Fibroblast of the conjunctiva (primary cell): Measurements from ENCODE around the gene FBXO45.
"Not testable (repeated sequence)": the region's sequence is repeated elsewhere in the genome, so short reads cannot be mapped to it uniquely, and the experiment has no call there.

Source experiments
- DNase-seq: peaks from one replicate; pipeline ENCODE4 v3.0.0-alpha.2; 2010; ENCODE audit warnings: low read depth

The FBXO45 gene

DNA sequence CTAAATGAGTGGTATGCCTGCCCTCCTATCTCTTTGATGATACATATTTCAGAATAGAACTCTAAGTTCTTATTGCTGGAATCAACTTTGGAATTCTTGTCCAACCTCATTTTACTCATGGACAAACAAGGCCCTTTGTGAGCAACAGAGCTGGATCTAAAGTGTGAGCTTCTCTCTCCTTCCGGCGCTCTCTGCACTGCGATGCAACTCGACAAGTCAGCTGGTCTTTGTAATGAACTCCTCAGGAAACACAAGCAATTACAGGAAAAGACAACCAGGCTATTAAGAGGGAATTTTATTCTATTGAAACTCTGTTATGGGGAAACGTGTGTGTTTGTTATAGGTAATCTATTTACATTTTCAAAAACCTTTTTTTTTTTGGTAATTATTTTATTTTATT is 50.8 kb downstream of the FBXO45 start:
- DNase-seq, result no peak

DNA sequence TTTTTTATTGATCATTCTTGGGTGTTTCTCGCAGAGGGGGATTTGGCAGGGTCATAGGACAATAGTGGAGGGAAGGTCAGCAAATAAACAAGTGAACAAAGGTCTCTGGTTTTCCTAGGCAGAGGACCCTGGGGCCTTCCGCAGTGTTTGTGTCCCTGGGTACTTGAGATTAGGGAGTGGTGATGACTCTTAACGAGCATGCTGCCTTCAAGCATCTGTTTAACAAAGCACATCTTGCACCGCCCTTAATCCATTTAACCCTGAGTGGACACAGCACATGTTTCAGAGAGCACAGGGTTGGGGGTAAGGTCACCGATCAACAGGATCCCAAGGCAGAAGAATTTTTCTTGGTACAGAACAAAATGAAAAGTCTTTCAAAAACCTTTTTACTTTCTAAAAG is 51.2 kb downstream of the FBXO45 start:
- DNase-seq, result not testable (repeated sequence)

DNA sequence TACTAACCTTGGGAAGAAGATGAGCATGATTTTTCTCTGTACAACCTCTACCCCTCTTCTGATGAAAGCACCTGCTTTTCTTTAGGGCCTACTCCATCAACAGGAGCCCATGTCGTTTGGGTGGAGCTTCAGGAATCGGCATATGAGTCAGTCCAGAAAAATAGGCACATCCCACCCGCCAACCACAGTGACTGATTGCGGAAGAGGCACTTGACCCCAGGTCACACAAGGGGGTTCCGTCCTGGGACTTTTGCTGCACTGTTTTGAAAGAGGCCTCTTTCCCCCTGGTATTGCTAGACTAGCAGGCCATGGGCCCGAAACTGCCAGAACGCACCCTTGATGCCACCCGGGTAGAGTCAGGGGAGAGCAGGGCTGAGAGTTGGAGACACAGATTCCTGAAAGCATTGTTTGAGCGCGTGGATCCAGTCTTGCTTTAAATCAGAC is 51.7 kb downstream of the FBXO45 start:
- DNase-seq, result no peak

- no peak for DNase-seq
Measured at GRCh38 chr3:196620684-196621083, 52.2 kb downstream of the FBXO45 start.

DNA sequence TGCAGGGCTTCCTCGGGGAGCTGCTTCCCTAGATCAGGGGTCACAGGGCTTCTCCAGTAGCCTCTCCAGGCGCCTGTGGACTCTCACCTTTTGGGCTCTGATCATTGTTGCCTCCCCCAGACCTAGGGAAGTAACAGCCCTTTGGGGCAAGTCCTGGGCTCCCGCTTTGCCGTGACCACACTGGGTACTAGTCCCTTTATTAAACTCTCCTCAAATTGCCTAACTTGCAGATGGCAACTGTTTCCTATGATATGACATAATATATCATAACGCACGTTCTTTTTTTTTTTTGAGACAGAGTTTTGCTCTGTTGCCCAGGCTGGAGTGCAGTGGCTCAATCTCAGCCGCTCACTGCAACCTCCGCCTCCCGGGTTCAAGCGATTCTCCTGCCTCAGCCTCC is 53.2 kb downstream of the FBXO45 start:
- DNase-seq, result no peak

DNA sequence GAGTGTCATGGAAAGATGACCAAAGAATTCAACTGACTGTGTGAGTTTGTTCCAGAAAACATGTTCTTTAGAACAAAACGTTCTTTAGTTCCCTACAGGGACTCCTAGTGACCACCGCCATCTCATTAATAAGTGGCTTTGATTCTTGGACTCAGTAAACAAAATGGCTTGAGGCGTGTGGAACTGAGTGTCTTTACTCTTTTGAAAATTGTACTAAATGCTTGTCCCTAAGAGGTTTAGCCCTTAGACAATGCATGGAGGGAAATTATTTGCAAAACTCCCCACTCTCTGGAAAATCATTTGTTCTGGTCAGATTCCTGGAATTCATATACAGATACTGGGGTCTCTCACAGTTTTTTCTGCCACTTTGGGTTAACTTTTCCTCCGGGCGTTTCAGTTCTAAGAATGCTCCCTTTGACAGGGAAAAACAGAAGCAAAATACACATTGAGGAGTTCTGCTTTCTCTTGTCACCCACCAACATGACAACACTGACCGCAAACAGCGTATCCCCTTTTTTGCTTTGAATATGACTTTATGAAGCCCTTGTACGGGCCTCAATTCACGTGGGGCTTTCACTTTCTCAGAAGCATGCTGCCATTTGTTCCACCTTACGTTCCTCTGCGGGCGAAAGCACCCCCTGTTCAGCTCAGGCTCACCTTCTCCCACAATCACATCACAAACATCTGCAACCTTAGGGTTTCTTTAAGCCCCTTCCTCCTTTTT is 55.8 kb downstream of the FBXO45 start:
- no peak for DNase-seq

- DNase-seq, result no peak
Measured at GRCh38 chr3:196624907-196625306, 56.4 kb downstream of the FBXO45 start.

GRCh38 chr3:196625331-196625730 is 56.9 kb downstream of the FBXO45 start:
- no peak for DNase-seq

DNA sequence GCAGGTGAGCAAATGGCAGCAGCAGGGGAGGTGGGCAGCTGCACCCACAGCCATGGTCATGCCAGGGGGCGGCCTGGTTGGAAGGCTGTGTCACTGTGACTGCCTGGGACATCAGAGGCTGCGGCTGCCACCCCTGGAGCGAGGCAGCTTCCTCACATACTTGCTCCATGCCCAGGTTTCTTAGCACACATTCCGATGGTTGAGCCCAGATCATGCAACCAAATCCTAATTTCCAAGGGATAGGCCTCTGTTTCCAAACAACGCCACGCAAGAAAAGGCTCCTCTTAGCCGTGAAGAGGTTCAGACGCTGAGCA is 59.4 kb downstream of the FBXO45 start:
- DNase-seq, result no peak

DNA sequence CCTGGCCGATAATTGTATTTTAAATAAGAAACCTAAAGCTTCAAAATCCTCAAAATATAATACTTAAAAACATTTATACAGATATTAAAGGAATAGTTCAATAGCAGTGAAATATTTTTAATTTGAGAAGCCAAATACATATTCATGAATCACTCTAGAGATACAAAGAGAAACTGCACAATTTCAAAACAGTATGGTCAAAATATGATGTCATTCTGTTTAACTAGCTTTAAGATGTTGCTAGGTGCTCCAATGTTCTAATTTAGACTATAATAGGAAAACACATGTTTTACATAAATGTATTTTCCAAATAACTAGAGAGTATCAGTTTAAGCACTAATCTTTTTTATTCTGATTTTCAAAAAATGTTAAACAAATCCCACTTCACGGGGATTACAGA is 60.8 kb downstream of the FBXO45 start:
- no peak for DNase-seq

DNA sequence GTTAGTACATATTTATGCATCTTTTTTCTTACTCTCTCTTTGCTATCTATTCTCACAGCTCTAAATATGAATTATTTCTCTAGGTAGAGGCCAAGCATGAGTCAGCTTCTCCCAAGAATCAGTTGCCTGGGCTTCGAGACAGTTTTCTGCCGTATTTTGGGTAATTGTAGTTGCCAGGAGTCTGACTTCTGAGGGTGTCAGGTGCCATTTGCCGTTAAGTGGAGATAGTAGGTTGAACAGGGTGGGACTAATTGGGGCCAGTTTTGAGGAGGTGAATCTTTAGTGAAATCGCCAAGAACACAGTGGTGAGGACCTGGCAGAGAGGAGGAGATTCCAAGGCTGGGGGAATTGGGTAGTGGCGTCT is 63.2 kb downstream of the FBXO45 start:
- no peak for DNase-seq

DNA sequence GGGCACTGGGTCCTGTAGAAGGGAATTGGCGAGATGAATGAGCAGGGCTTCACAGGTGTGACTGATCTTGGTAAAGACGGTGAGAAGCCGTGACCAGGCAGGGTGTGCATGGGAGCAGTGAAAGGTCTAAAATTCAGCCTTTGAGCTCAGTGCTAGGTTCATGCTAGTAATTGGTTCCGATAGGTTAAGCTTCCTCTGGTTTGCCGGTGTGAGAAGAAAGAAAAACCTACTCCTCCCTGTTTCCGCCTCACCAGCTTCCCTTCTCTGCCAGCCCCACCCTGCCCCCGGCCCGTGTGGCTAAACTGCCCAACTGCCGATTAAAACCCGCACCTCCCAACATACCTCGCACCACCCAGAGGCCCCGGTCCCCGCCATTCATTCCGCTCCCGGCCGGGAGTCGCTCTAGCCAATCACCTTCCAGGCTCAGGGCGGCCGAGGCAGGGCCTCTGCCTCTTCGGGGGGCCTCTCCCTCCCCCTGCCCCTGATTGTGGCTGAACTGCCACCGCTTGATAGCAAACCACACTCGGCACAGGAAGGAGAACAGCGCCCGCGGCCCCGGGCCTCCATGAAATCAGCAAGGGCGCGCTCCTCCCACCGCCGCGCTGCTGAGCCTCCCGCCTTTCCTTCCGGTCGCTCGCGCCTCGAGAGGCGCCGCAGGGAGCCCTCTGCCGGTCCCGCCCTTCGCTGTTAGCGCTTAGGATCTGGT is 63.7 kb downstream of the FBXO45 start:
- DNase-seq, result peak; percentile 48

- DNase-seq, result no peak
Measured at GRCh38 chr3:196633555-196634151, 65.2 kb downstream of the FBXO45 start.

DNA sequence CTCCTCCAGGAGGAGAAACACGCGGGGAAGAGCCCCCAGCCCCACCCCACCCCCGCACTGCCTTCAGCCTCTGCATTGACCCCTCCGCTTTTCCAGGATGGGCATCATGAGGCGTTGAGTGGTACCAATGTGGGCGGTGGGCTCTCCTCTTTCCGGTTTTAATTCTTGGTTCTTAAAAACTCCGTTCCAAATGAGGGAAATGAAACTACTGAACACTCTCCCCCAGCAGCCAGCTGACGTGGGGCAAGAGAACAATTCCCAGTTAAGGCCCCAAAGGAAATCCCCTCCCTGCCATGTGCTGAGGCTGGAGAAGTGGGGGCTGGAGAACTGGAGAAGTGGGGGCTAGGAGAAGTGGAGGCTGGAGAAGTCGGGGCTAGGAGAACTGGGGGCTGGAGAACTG is 65.8 kb downstream of the FBXO45 start:
- DNase-seq, result no peak

GRCh38 chr3:196634829-196635228 is 66.4 kb downstream of the FBXO45 start:
- DNase-seq, result no peak

DNA sequence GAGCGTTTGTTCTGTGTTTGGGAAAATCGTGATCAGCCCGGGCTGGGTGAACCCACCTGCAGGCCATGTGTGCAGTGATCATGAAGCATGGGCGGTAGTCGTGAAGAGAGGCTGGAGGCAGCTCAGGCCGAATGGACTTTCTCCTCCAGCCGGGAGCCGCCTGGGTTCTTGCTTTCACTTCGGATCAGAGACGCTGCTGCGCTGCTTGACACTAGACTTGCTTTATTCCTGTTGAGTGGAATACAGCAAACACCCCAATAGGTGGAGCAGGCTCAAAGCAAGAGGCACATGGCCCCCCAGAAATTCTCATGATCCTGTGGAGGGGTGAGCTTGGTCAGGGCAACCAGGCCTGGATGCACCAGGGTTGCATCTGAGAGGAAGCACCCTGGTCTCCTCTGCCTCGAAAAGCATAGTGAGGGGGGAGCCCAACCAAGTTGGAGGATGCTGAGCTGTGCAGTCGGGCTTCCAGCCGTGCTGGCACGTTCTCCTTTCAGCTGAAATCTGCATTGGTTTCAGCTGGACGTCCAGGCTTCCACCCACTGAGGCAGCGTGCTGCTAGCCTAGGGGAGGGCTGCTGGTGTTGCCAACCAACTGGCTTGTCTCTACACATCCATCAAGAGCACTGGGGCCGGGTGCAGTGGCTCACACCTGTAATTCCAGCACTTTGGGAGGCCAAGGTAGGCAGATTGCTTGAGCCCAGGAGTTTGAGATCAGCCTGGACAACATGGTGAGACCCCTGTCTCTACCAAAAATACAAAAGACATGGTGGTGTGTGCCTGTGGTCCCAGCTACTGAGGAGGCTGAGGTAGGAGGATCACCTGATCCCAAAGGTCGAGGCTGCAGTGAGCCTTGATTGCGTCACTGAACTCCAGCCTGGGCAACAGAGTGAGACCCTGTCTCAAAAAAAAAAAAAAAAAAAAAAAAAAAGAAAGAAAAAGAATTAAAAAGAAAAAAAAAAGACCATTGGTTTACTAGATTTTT is 68.2 kb downstream of the FBXO45 start:
- no peak for DNase-seq

DNA sequence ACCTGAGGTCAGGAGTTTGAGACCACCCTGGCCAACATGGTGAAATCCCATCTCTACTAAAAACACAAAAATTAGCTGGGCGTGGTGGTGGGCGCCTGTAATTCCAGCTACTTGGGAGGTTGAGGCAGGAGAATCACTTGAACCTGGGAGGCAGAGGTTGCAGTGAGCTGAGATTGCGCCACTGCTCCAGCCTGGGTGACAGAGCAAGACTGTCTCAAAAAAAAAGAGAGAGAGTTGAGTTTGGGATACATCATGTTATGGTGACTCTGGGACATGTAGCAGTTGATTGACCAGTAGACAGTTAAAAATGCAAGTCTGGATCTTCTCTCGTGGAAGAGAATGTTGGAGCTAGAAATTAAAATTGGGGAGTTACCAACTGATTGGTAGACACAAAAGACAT is 69.5 kb downstream of the FBXO45 start:
- DNase-seq, result not testable (repeated sequence)
